IPS-15b (cell line): ENCODE results near the gene TDRD6.

Source experiments
- H3K27me3 ChIP-seq: one replicate; pipeline ENCODE4 v1.6.1; 2013; ENCODE audit warnings: low read length; ENCODE audit not compliant: control insufficient read depth, insufficient read depth
- H3K36me3 ChIP-seq: one replicate; pipeline ENCODE4 v1.6.1; 2013; ENCODE audit warnings: low read length; ENCODE audit not compliant: control insufficient read depth, insufficient read depth
- H3K4me1 ChIP-seq: one replicate; pipeline ENCODE4 v1.6.1; 2013; ENCODE audit warnings: mild to moderate bottlenecking, low read length; ENCODE audit not compliant: control insufficient read depth, insufficient read depth
- H3K4me3 ChIP-seq: one replicate; pipeline ENCODE4 v1.5.1; 2013; ENCODE audit warnings: low read depth, low read length
- H3K9ac ChIP-seq: one replicate; pipeline ENCODE4 v1.6.1; 2013; ENCODE audit warnings: low read depth, mild to moderate bottlenecking, low read length
- H3K9me3 ChIP-seq: one replicate; pipeline ENCODE4 v1.6.1; 2013; ENCODE audit warnings: mild to moderate bottlenecking, low read length; ENCODE audit not compliant: control insufficient read depth, insufficient read depth

The TDRD6 gene

GRCh38 chr6:46653439-46654195 lies 34.1 kb upstream of the TDRD6 start:
- no peaks in the 10 kb centered on the region for H3K9me3 ChIP-seq
- no peaks in the 10 kb centered on the region for H3K4me1 ChIP-seq
- peak overlapping the region; percentile 94 for H3K4me3 ChIP-seq
- H3K36me3 ChIP-seq, result no peaks in the 10 kb centered on the region
- peaks cover 17% of the 10 kb centered on the region for H3K27me3 ChIP-seq
- H3K9ac ChIP-seq, result no peak overlapping the region

GRCh38 chr6:46655803-46656202 lies 31.9 kb upstream of the TDRD6 start:
- H3K4me3 ChIP-seq, result no peak overlapping the region

GRCh38 chr6:46657642-46658041 lies 30.0 kb upstream of the TDRD6 start:
- Histone ChIP-seq H3K4me1 (no peaks in the 10 kb centered on the region), H3K4me3 (no peak overlapping the region), H3K36me3 (no peaks in the 10 kb centered on the region), H3K9me3 (no peaks in the 10 kb centered on the region), H3K27me3 (peaks cover 17% of the 10 kb centered on the region), H3K9ac (no peak overlapping the region)

More at GRCh38 chr6:46655803-46656202, 31.9 kb upstream of the TDRD6 start:
- Histone ChIP-seq H3K9me3 (no peaks in the 10 kb centered on the region), H3K9ac (no peak overlapping the region), H3K27me3 (peaks cover 17% of the 10 kb centered on the region), H3K4me1 (no peaks in the 10 kb centered on the region), H3K36me3 (no peaks in the 10 kb centered on the region)

- Histone ChIP-seq H3K9ac (no peak overlapping the region), H3K4me1 (no peaks in the 10 kb centered on the region), H3K27me3 (no peaks in the 10 kb centered on the region), H3K9me3 (no peaks in the 10 kb centered on the region), H3K4me3 (no peak overlapping the region), H3K36me3 (no peaks in the 10 kb centered on the region)
These were observed 26.2 kb upstream of the TDRD6 start for GRCh38 chr6:46661483-46661882.

GRCh38 chr6:46667377-46667776 lies 20.3 kb upstream of the TDRD6 start:
- no peak overlapping the region for H3K9ac ChIP-seq
- no peaks in the 10 kb centered on the region for H3K4me1 ChIP-seq
- no peaks in the 10 kb centered on the region for H3K27me3 ChIP-seq
- H3K4me3 ChIP-seq, result no peak overlapping the region
- H3K36me3 ChIP-seq, result no peaks in the 10 kb centered on the region
- H3K9me3 ChIP-seq, result no peaks in the 10 kb centered on the region

GRCh38 chr6:46674410-46674809 lies 13.3 kb upstream of the TDRD6 start:
- H3K9me3 ChIP-seq, result no peaks in the 10 kb centered on the region
- no peaks in the 10 kb centered on the region for H3K36me3 ChIP-seq
- no peak overlapping the region for H3K4me3 ChIP-seq
- H3K27me3 ChIP-seq, result no peaks in the 10 kb centered on the region
- no peak overlapping the region for H3K9ac ChIP-seq
- peaks cover 3% of the 10 kb centered on the region for H3K4me1 ChIP-seq

GRCh38 chr6:46676604-46677313 lies 10.9 kb upstream of the TDRD6 start:
- Histone ChIP-seq H3K9me3 (no peaks in the 10 kb centered on the region), H3K27me3 (no peaks in the 10 kb centered on the region), H3K36me3 (no peaks in the 10 kb centered on the region), H3K9ac (no peak overlapping the region), H3K4me3 (no peak overlapping the region), H3K4me1 (peaks cover 3% of the 10 kb centered on the region)

GRCh38 chr6:46677314-46677654 lies 10.4 kb upstream of the TDRD6 start:
- Histone ChIP-seq H3K36me3 (no peaks in the 10 kb centered on the region), H3K9ac (no peak overlapping the region), H3K9me3 (no peaks in the 10 kb centered on the region), H3K27me3 (no peaks in the 10 kb centered on the region), H3K4me3 (no peak overlapping the region), H3K4me1 (peaks cover 3% of the 10 kb centered on the region)

GRCh38 chr6:46684771-46685170 lies 2.9 kb upstream of the TDRD6 start:
- Histone ChIP-seq H3K27me3 (no peaks in the 10 kb centered on the region), H3K36me3 (no peaks in the 10 kb centered on the region), H3K4me3 (no peak overlapping the region), H3K4me1 (no peaks in the 10 kb centered on the region), H3K9me3 (no peaks in the 10 kb centered on the region), H3K9ac (no peak overlapping the region)

- H3K4me3 ChIP-seq, result no peak overlapping the region
- H3K27me3 ChIP-seq, result no peaks in the 10 kb centered on the region
- no peaks in the 10 kb centered on the region for H3K9me3 ChIP-seq
- no peak overlapping the region for H3K9ac ChIP-seq
- no peaks in the 10 kb centered on the region for H3K4me1 ChIP-seq
- H3K36me3 ChIP-seq, result no peaks in the 10 kb centered on the region
These were observed 656 bp downstream of the TDRD6 start for GRCh38 chr6:46688117-46688965.

GRCh38 chr6:46688966-46689335 lies 1.3 kb downstream of the TDRD6 start:
- H3K27me3 ChIP-seq, result no peaks in the 10 kb centered on the region
- H3K4me3 ChIP-seq, result no peak overlapping the region
- H3K9me3 ChIP-seq, result no peaks in the 10 kb centered on the region
- H3K9ac ChIP-seq, result no peak overlapping the region
- no peaks in the 10 kb centered on the region for H3K4me1 ChIP-seq
- no peaks in the 10 kb centered on the region for H3K36me3 ChIP-seq
